ENCODE data around the gene SLC30A5. TPM values are rescaled to one million over a fixed set of nuclear protein-coding genes. Genes with fewer than 3 reads are reported as not detected.
"Not testable (repeated sequence)": the region's sequence is repeated elsewhere in the genome, so short reads cannot be mapped to it uniquely, and the experiment has no call there.

SLC30A5 gene
- total RNA-seq, 1 experiment from 2014 or later, result 64.5 TPM

DNA sequence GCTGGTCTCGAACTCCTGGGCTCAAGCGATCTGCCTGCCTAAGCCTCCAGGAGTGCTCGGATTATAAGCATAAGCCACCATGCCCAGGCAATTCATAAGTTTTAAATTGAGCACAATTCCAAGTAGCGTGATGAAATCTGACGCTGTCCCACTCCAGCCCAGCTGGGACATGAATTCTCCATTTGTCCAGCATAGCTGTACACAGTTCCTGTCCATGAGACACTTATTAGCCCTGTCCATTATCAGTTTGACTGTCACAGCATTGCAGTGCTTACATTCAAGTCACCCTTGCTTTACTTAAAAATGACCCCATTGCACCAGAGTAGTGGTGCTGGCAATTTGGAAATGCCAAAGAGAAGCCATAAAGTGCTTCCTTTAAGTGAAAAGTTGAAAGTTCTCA is 7.6 kb upstream of the SLC30A5 start:
- no peak for DNase-seq
- Histone ChIP-seq H3K9me3 (no peaks in the 10 kb centered on the region), H3K4me3 (ENCODE audit: low read depth, low read length) (no peak overlapping the region), H3K4me1 (peaks cover 3% of the 10 kb centered on the region), H3K36me3 (ENCODE audit: control insufficient read depth, insufficient read depth, low read length) (no peaks in the 10 kb centered on the region), H3K27me3 (replicated peaks; ENCODE audit: control insufficient read depth, insufficient read depth, low read length) (no peaks in the 10 kb centered on the region)
- intact Hi-C loops (cut with micrococcal nuclease; ENCODE audit: unreplicated experiment), result no loop called here
- Mint-ChIP-seq H3K36me3 (ENCODE audit: insufficient read depth, unreplicated experiment) (no peaks in the 10 kb centered on the region), H3K27ac (ENCODE audit: unreplicated experiment) (no peak overlapping the region), H3K4me1 (ENCODE audit: low read depth, unreplicated experiment) (peaks cover 16% of the 10 kb centered on the region), H3K9me3 (ENCODE audit: unreplicated experiment) (no peaks in the 10 kb centered on the region), H3K4me3 (ENCODE audit: unreplicated experiment) (no peak overlapping the region), H3K27me3 (ENCODE audit: insufficient read depth, unreplicated experiment) (no peaks in the 10 kb centered on the region)
- CTCF ChIA-PET, result no interaction called here
- POLR2A ChIA-PET, result interaction anchor here (0.6 kb wide), 1 partner anchor 283 kb away, joined by 4 read pairs; no protein-coding TSS in a partner anchor
- TF ChIP-seq, protein P1, sequence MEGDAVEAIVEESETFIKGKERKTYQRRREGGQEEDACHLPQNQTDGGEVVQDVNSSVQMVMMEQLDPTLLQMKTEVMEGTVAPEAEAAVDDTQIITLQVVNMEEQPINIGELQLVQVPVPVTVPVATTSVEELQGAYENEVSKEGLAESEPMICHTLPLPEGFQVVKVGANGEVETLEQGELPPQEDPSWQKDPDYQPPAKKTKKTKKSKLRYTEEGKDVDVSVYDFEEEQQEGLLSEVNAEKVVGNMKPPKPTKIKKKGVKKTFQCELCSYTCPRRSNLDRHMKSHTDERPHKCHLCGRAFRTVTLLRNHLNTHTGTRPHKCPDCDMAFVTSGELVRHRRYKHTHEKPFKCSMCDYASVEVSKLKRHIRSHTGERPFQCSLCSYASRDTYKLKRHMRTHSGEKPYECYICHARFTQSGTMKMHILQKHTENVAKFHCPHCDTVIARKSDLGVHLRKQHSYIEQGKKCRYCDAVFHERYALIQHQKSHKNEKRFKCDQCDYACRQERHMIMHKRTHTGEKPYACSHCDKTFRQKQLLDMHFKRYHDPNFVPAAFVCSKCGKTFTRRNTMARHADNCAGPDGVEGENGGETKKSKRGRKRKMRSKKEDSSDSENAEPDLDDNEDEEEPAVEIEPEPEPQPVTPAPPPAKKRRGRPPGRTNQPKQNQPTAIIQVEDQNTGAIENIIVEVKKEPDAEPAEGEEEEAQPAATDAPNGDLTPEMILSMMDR (IDR thresholded peaks at IDR 0.05; ENCODE audit: insufficient read depth in 1 of 2, low read depth in 1 of 2, low read length in 1 of 2, severe bottlenecking in 1 of 2, unreplicated experiment in 1 of 2), result no peak
- BruUV-seq (replicated peaks), result no TSS peak

DNA sequence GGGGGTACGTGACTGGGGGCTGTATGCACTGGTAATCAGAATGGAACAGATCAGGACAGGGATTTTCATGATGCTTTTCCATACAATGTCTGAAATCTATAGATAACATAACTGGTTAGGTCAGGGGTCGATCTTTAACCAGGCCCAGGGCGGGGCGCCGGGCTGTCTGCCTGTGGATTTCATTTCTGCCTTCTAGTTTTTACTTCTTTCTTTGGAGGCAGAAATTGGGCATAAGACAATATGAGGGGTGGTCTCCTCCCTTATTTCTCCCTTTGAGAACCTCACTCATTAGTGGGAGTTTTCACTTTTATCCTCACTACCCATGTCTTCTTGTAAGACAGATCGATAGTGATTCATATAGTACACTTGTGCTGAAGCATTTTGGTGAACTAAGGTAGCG is 5.8 kb upstream of the SLC30A5 start:
- POLR2A ChIA-PET; H3K27ac Mint-ChIP-seq (ENCODE audit: unreplicated experiment); H3K36me3 Mint-ChIP-seq (ENCODE audit: insufficient read depth, unreplicated experiment); H3K27me3 ChIP-seq (replicated peaks; ENCODE audit: control insufficient read depth, insufficient read depth, low read length); H3K9me3 ChIP-seq; H3K4me3 Mint-ChIP-seq (ENCODE audit: unreplicated experiment); DNase-seq; BruUV-seq (replicated peaks); CTCF ChIA-PET; H3K9me3 Mint-ChIP-seq (ENCODE audit: unreplicated experiment); H3K4me1 ChIP-seq; H3K36me3 ChIP-seq (ENCODE audit: control insufficient read depth, insufficient read depth, low read length); H3K27me3 Mint-ChIP-seq (ENCODE audit: insufficient read depth, unreplicated experiment); intact Hi-C loops (cut with micrococcal nuclease; ENCODE audit: unreplicated experiment); H3K4me3 ChIP-seq (ENCODE audit: low read depth, low read length): not testable (repeated sequence)
- peaks cover 16% of the 10 kb centered on the region for H3K4me1 Mint-ChIP-seq (ENCODE audit: low read depth, unreplicated experiment)

DNA sequence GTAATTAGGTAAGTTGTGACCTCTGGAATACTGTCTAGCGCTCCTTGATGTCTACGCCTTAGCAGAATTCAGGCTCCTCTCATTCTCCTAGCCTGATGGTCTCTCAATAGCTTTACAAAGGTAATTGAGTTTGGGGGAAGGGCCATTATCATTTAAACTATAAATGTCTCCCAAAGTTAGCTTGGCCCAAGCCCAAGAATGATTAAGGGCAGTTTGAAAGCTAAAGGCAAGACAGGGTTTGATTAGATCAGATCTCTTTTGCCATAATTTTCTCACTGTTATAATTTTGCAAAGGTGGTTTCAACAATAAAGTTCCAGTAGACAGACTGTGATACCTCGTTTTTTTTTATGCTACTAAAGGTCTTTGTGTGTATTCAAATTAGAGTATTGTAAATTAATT is 3.7 kb upstream of the SLC30A5 start:
- H3K4me3 Mint-ChIP-seq (ENCODE audit: unreplicated experiment), result no peak overlapping the region
- H3K9me3 Mint-ChIP-seq (ENCODE audit: unreplicated experiment), result no peaks in the 10 kb centered on the region
- H3K9me3 ChIP-seq, result no peaks in the 10 kb centered on the region
- no peak for DNase-seq
- no peaks in the 10 kb centered on the region for H3K27me3 ChIP-seq (replicated peaks; ENCODE audit: control insufficient read depth, insufficient read depth, low read length)
- no peak overlapping the region for H3K4me3 ChIP-seq (ENCODE audit: low read depth, low read length)
- H3K27me3 Mint-ChIP-seq (ENCODE audit: insufficient read depth, unreplicated experiment), result no peaks in the 10 kb centered on the region
- peaks cover 10% of the 10 kb centered on the region for H3K36me3 Mint-ChIP-seq (ENCODE audit: insufficient read depth, unreplicated experiment)
- H3K27ac Mint-ChIP-seq (ENCODE audit: unreplicated experiment), result no peak overlapping the region
- H3K4me1 ChIP-seq, result peaks cover 13% of the 10 kb centered on the region
- TF ChIP-seq, protein P1 (IDR thresholded peaks at IDR 0.05; ENCODE audit: insufficient read depth in 1 of 2, low read depth in 1 of 2, low read length in 1 of 2, severe bottlenecking in 1 of 2, unreplicated experiment in 1 of 2), result no peak
- intact Hi-C loops (cut with micrococcal nuclease; ENCODE audit: unreplicated experiment), result loop anchor here (10.0 kb wide), 1 partner anchor 405 kb away; the partner anchor contains the start of gene OCLN
- no TSS peak for BruUV-seq (replicated peaks)
- no peaks in the 10 kb centered on the region for H3K4me1 Mint-ChIP-seq (ENCODE audit: low read depth, unreplicated experiment)
- H3K36me3 ChIP-seq (ENCODE audit: control insufficient read depth, insufficient read depth, low read length), result no peaks in the 10 kb centered on the region
- ChIA-PET CTCF (no interaction called here), POLR2A (no interaction called here)

DNA sequence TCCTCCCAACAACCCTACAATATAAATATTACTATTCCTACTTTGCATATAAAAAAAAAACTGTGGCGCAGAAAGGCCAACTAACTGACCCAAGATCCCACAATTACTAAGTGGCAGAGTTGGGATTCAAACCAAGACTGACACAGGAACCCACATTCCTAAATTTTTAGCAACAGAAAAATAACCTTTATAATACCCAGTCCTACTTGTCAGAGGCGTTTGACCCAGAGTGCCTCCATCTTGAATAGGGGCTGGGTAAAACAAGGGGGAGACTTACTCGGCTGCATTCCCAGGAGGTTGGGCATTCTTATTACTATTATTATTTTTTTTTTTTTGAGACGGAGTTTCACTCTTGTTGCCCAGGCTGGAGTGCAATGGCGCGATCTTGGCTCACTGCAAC is 2.0 kb upstream of the SLC30A5 start:
- H3K4me3 ChIP-seq (ENCODE audit: low read depth, low read length), result no peak overlapping the region

More for the DNA sequence above, 2.0 kb upstream of the SLC30A5 start:
- no peak for DNase-seq
- ChIA-PET POLR2A (no interaction called here), CTCF (no interaction called here)
- H3K9me3 ChIP-seq, result no peaks in the 10 kb centered on the region
- TF ChIP-seq, protein P1 (IDR thresholded peaks at IDR 0.05; ENCODE audit: insufficient read depth in 1 of 2, low read depth in 1 of 2, low read length in 1 of 2, severe bottlenecking in 1 of 2, unreplicated experiment in 1 of 2), result no peak
- Mint-ChIP-seq H3K4me1 (ENCODE audit: low read depth, unreplicated experiment) (no peaks in the 10 kb centered on the region), H3K27me3 (ENCODE audit: insufficient read depth, unreplicated experiment) (no peaks in the 10 kb centered on the region), H3K9me3 (ENCODE audit: unreplicated experiment) (no peaks in the 10 kb centered on the region), H3K27ac (ENCODE audit: unreplicated experiment) (no peak overlapping the region), H3K36me3 (ENCODE audit: insufficient read depth, unreplicated experiment) (peaks cover 25% of the 10 kb centered on the region), H3K4me3 (ENCODE audit: unreplicated experiment) (no peak overlapping the region)
- BruUV-seq (replicated peaks), result no TSS peak
- no peaks in the 10 kb centered on the region for H3K36me3 ChIP-seq (ENCODE audit: control insufficient read depth, insufficient read depth, low read length)
- peaks cover 13% of the 10 kb centered on the region for H3K4me1 ChIP-seq
- intact Hi-C loops (cut with micrococcal nuclease; ENCODE audit: unreplicated experiment), result loop anchor here (10.0 kb wide), 1 partner anchor 403 kb away; the partner anchor contains the start of gene OCLN
- no peaks in the 10 kb centered on the region for H3K27me3 ChIP-seq (replicated peaks; ENCODE audit: control insufficient read depth, insufficient read depth, low read length)

Data from Caco-2 (cell line).